Mesothelial cell of epicardium (in vitro differentiated cells): Measurements from ENCODE around the gene VWA3A. TPM values are rescaled to one million over a fixed set of nuclear protein-coding genes. Genes with fewer than 3 reads are reported as not detected.

ENCODE experiments used
- DNase-seq, 2 experiments: peaks; one replicate each; pipeline ENCODE4 v3.0.0; 2021; ENCODE audit warnings: low spot score in 2 of 2; ENCODE audit not compliant: unreplicated experiment in 2 of 2
- H3K27ac Mint-ChIP-seq: 2 replicates; pipeline ENCODE4 v1.8.0; 2021; ENCODE audit warnings: mixed read lengths
- H3K27me3 Mint-ChIP-seq: 2 replicates; pipeline ENCODE4 v1.8.0; 2021; ENCODE audit warnings: low read depth, mixed read lengths
- H3K36me3 Mint-ChIP-seq: 2 replicates; pipeline ENCODE4 v1.8.0; 2021; ENCODE audit warnings: mixed read lengths
- H3K4me1 Mint-ChIP-seq: 2 replicates; pipeline ENCODE4 v1.8.0; 2021; ENCODE audit warnings: mixed read lengths
- H3K4me3 Mint-ChIP-seq: 2 replicates; pipeline ENCODE4 v1.8.0; 2021; ENCODE audit warnings: mild to moderate bottlenecking, moderate library complexity, mixed read lengths
- H3K9me3 Mint-ChIP-seq: 2 replicates; pipeline ENCODE4 v1.8.0; 2021; ENCODE audit warnings: mixed read lengths
- total RNA-seq: library from RNA; stranded (reverse); gene quantifications from 3 replicates; pipeline ENCODE4 v1.2.1, GENCODE V29; 2021
- TF ChIP-seq, protein P1 (sequence below): fragments of 200-600 bp; sonication (generic); IDR thresholded peaks from one replicate; pipeline ENCODE4 v1.5.0; 2021; ENCODE audit warnings: antibody characterized with exemption; ENCODE audit not compliant: unreplicated experiment

The VWA3A gene
- total RNA-seq, 1 donor from 2014 or later: 0.18 TPM

DNA sequence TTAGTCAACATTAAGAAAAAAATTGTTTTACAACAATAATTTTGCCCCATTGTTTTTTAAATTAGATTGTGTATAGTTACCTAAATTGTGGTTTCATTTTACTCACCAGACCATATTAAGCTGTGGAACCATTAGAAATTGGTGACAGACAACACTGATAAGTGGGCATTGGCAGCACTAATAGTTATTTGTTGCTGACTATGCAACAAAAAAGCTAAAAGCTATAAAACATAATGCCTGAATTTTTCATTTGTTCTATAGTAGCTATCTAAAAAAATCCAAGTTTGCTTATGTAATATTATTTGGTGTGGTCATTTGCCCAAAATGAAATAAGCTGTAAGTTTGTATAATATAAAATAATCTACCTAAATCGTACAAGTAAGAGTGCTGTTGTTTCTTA, 13.7 kb upstream of the VWA3A start:
- TF ChIP-seq, protein P1, sequence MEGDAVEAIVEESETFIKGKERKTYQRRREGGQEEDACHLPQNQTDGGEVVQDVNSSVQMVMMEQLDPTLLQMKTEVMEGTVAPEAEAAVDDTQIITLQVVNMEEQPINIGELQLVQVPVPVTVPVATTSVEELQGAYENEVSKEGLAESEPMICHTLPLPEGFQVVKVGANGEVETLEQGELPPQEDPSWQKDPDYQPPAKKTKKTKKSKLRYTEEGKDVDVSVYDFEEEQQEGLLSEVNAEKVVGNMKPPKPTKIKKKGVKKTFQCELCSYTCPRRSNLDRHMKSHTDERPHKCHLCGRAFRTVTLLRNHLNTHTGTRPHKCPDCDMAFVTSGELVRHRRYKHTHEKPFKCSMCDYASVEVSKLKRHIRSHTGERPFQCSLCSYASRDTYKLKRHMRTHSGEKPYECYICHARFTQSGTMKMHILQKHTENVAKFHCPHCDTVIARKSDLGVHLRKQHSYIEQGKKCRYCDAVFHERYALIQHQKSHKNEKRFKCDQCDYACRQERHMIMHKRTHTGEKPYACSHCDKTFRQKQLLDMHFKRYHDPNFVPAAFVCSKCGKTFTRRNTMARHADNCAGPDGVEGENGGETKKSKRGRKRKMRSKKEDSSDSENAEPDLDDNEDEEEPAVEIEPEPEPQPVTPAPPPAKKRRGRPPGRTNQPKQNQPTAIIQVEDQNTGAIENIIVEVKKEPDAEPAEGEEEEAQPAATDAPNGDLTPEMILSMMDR: no peak
- no peaks in the 10 kb centered on the region for H3K36me3 Mint-ChIP-seq
- no peak overlapping the region for H3K4me3 Mint-ChIP-seq
- no peaks in the 10 kb centered on the region for H3K4me1 Mint-ChIP-seq
- H3K27me3 Mint-ChIP-seq: no peaks in the 10 kb centered on the region
- DNase-seq: no peak
- no peaks in the 10 kb centered on the region for H3K9me3 Mint-ChIP-seq
- H3K27ac Mint-ChIP-seq: no peak overlapping the region

DNA sequence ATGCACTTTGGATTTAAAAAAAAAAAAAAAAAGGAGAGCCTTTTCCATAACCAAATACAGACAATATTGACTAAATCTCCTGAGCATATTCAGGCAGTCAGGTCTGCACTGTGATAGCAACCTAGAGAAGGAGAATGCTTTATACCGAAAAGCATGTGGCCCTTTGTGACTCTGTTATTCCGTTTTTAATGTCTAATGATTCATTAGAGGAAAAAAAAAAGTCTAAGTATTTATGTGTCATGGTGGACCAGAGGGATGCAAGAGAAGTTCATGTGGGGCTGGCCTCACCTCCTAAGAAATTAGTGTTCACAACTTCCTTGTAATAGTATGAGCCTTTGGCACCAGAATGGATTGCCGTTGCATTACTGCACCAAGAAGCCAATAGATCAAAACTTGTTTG, 11.3 kb upstream of the VWA3A start:
- Mint-ChIP-seq H3K9me3 (no peaks in the 10 kb centered on the region), H3K27ac (no peak overlapping the region), H3K4me1 (peaks cover 2% of the 10 kb centered on the region), H3K36me3 (peaks cover 2% of the 10 kb centered on the region), H3K4me3 (no peak overlapping the region), H3K27me3 (no peaks in the 10 kb centered on the region)
- TF ChIP-seq, protein P1: no peak
- no peak for DNase-seq

DNA sequence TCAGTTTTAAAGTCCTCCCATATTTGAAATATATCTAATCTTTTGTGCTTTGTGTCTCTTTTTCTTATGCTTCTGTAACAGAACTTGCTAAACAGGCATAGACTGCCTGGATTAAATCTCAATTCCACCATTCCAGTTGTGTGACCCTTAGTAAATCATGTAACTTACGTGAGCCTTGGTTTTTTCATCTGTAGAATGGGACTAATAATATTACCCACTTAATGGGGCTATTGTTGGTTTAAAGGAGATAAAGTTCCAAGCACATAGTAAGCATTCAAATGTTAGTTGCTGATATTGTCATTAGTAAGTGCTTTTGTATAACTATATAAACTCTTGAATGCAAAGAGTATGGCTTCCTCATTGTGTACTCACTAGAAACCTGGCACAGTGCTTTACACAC, 5.9 kb upstream of the VWA3A start:
- H3K4me1 Mint-ChIP-seq: peaks cover 8% of the 10 kb centered on the region
- H3K27me3 Mint-ChIP-seq: no peaks in the 10 kb centered on the region
- no peaks in the 10 kb centered on the region for H3K9me3 Mint-ChIP-seq
- TF ChIP-seq, protein P1: no peak
- H3K4me3 Mint-ChIP-seq: no peak overlapping the region
- H3K36me3 Mint-ChIP-seq: peaks cover 5% of the 10 kb centered on the region
- H3K27ac Mint-ChIP-seq: no peak overlapping the region
- DNase-seq: no peak

DNA sequence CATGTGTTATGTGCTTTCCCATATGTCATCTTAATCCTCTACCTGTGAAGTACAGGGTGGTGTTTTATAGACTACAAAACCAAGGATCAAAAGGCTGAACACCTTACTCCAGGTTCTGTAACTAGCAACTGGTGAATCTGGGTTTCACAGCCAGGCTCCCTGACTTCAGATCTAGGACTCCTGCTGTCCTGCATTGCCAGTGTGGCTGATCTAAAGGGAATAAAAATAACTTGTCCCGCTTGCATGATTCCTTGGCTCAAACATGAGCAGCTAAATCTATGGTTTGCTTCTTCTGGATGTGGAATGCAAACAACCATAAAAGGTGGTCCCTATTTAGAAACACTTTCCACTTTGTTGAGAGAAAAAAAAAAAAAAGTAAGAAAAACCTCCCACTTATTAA, 3.7 kb upstream of the VWA3A start:
- Mint-ChIP-seq H3K36me3 (peaks cover 5% of the 10 kb centered on the region), H3K27me3 (peaks cover 2% of the 10 kb centered on the region), H3K4me3 (no peak overlapping the region), H3K9me3 (no peaks in the 10 kb centered on the region), H3K4me1 (peaks cover 16% of the 10 kb centered on the region), H3K27ac (no peak overlapping the region)
- TF ChIP-seq, protein P1: no peak
- DNase-seq: no peak

DNA sequence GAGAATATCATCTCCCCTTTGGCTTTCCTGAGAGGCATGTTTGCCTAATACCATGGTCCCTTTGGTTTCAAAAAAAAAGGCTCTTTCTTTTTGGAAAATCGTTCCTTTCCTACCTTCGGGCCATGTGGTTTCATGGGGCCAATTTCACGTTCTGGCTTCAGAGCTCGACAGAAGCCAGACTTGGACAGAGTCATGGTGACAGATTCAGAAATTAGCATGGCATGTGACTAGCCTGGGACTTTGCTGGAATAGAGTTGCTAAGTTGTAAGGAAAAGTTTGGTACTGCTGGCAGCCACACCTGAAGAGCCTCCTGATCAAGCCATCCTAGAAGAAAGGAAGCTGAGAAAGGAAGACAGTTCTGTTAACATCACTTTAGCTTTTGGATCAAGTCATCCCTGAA, 2.4 kb upstream of the VWA3A start:
- no peaks in the 10 kb centered on the region for H3K9me3 Mint-ChIP-seq
- peaks cover 5% of the 10 kb centered on the region for H3K36me3 Mint-ChIP-seq
- H3K4me3 Mint-ChIP-seq: no peak overlapping the region
- DNase-seq: no peak
- TF ChIP-seq, protein P1: no peak
- no peak overlapping the region for H3K27ac Mint-ChIP-seq
- H3K27me3 Mint-ChIP-seq: peaks cover 3% of the 10 kb centered on the region
- peaks cover 15% of the 10 kb centered on the region for H3K4me1 Mint-ChIP-seq

DNA sequence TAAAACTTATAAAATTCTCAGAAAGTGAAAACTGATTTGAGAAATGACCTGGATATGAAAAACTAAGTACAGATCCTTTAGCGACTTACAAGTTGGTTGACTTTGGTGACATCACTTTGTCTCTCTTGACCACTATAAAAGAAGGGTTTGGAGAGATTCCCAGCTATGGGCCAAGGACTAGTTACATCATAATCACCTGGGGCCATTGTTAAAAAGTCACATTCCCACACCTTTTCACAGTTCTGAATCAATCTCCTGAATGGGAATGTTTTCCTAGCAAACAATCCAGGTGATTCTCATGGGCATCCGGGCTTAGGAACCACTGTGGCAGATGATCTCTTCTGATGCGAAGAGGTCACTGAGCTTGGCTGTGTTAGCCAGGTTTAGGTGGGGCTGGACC, 620 bp upstream of the VWA3A start:
- H3K9me3 Mint-ChIP-seq: no peaks in the 10 kb centered on the region
- DNase-seq: no peak
- peaks cover 14% of the 10 kb centered on the region for H3K27me3 Mint-ChIP-seq
- H3K36me3 Mint-ChIP-seq: no peaks in the 10 kb centered on the region
- TF ChIP-seq, protein P1: no peak
- no peak overlapping the region for H3K4me3 Mint-ChIP-seq
- no peak overlapping the region for H3K27ac Mint-ChIP-seq
- peaks cover 15% of the 10 kb centered on the region for H3K4me1 Mint-ChIP-seq
